SK-N-MC (cell line): ENCODE data around the gene RHEBL1.

Experiments used
- EZH2 ChIP-seq: fragments of 200-600 bp; sonication (generic); IDR thresholded peaks from one replicate; pipeline ENCODE4 v1.6.1; 2017; ENCODE audit warnings: antibody characterized with exemption
- FOXP2 ChIP-seq: optimal IDR thresholded peaks from 2 replicates; pipeline ENCODE3; 2011; ENCODE audit warnings: mild to moderate bottlenecking, moderate library complexity; ENCODE audit not compliant: insufficient read depth; ENCODE audit errors: extremely low read length, control extremely low read depth
- POLR2AphosphoS5 ChIP-seq: IDR thresholded peaks from 2 replicates; pipeline ENCODE4 v1.6.1; 2012; ENCODE audit warnings: mild to moderate bottlenecking, low read depth, low read length, borderline replicate concordance

DNA sequence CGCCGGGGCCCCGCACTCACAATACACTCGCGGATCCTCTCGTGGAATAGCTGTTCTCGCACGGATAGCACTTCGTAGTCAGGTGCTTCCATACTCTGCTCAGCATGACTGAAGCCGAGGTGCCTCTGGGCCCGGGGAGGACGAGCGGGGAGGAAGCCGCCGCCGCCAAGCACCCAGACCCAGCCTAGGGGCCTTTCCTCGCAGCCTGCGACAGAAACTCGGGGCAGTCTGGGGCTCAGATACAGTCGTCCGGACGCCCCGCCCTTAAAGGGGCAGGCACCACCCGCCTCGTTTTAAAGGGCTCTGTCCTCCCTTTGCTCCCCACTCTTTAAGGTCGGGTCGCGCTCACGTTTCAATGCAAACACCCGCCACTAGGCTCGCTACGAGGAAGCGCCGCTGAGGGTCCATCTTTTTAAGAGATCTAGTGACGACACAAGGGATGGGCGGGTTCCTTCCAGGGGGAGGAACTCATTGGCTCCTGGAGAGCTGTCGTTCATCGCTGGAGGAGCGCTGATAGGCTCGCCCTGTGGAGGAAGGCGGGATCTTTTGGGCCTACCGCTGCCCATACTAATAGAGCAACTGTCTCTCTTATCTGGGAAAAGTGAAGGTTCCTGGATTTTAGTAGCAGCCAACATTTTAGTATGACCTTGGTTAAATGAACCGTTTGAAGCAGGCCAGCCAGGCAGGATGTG, 40.8 kb upstream of the RHEBL1 start, which contains the start of gene LMBR1L:
- no peak for TF ChIP-seq EZH2
- peak; percentile 93 for TF ChIP-seq POLR2AphosphoS5
- no peak for TF ChIP-seq FOXP2
